Measurements from ENCODE around the gene FBN2.

The FBN2 gene

DNA sequence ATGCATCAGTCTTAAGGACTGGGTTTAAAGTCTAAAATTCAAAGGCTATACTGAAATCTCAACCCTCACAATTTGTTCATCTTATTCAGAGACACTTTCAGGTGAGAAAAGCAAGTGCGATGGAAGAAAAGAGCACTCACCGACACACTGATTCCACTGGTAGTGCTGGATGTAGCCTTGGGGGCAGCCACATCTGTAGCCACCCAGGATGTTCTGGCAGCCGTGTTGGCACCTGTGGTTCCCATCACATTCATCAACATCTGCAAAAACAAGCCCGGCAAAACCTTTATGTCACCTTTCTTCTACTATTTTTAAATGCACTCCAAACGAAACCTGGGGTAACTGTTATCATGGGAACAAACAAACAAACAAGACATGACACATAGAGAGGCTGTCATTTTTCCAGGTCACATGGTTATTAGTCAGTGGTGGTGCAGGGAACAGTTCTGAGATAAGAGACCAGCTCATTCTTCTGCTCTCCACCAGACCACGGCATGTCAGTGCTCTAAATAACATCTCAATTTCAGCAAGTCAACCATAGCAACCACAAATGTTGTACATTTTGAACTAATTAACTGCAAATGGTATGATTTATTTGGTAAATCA lies 266.1 kb downstream of the FBN2 start:
- no peaks in the 10 kb centered on the region for H3K27me3 ChIP-seq (ENCODE audit: control insufficient read depth, insufficient read depth, low read length)
- no peak overlapping the region for H3K27ac ChIP-seq (ENCODE audit: low read length)
- no peaks in the 10 kb centered on the region for H3K9me3 ChIP-seq (ENCODE audit: control insufficient read depth, insufficient read depth, low read length)
- peaks cover 1% of the 10 kb centered on the region; the same call in 1 of the 2 replicates for H3K4me1 ChIP-seq (ENCODE audit: control insufficient read depth, insufficient read depth, low read length)
- no peak for DNase-seq (ENCODE audit: low read depth, low spot score)
- H3K4me3 ChIP-seq (ENCODE audit: low read length), result no peak overlapping the region
- no CpG with 5 or more reads among the region's 6 CpGs for whole genome bisulfite sequencing (ENCODE audit: insufficient coverage, insufficient read length)
- H3K36me3 ChIP-seq (ENCODE audit: control insufficient read depth, insufficient read depth, low read length), result no peaks in the 10 kb centered on the region

DNA sequence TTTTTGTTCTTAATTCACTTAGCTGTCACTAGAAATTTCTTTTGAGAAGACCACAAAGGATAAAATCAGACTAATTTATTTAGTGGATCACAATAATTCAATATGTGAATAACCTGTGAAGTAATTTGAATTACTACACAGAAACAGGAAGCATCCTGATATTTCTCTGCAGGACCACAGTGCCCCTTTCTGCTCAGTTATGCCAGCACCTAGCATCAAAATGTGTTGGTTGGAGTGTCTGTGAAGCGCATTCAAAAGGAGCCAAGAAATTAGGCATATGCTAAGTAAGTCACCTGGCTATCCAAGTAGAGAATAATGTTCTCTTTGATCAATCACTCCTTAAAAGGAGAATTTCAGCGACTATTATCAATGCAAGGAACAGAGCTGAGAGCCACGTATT lies 267.0 kb downstream of the FBN2 start:
- no peak for DNase-seq (ENCODE audit: low read depth, low spot score)
- Histone ChIP-seq H3K4me1 (ENCODE audit: control insufficient read depth, insufficient read depth, low read length) (peaks cover 1% of the 10 kb centered on the region; the same call in 1 of the 2 replicates), H3K27me3 (ENCODE audit: control insufficient read depth, insufficient read depth, low read length) (no peaks in the 10 kb centered on the region), H3K27ac (ENCODE audit: low read length) (no peak overlapping the region), H3K9me3 (ENCODE audit: control insufficient read depth, insufficient read depth, low read length) (no peaks in the 10 kb centered on the region), H3K4me3 (ENCODE audit: low read length) (no peak overlapping the region), H3K36me3 (ENCODE audit: control insufficient read depth, insufficient read depth, low read length) (no peaks in the 10 kb centered on the region)
- WGBS (ENCODE audit: insufficient coverage, insufficient read length), result no CpG with 5 or more reads among the region's 3 CpGs

DNA sequence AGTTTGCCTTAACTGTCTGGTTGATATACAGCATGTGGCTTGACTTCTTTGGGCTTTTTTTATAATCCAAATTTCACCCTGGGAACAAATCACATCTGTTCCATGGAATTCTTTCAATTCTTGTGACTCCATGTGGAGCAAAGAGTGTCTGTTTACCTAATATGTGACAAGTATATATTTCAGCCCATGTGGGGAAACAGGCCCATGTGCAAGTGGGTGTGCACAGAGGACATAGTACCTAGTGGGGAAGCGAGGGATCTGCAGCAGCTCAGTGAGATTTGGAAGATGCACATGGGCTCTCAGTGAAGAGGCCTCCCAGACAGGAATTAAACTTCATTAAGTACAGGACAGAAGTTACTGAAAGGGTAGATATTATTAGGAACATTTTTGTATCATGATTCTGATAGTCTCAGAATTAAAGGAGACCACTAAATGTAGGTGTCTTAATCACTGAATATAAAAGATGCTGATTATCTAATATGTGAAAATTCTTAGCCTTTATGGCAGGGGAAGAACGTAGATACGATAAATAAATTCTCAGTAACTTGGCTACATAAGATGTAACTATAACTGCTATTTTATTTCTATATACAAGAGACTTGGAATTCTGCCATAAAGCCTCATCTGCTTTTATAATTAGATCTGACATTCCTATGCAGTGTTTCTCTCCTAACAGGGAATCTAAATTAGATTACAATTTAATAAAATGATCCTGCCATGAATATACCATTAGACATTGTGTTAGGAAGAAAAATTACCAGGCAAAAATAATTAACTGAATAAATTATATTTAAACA lies 273.3 kb downstream of the FBN2 start:
- no peaks in the 10 kb centered on the region for H3K9me3 ChIP-seq (ENCODE audit: control insufficient read depth, insufficient read depth, low read length)
- no CpG with 5 or more reads among the region's 3 CpGs for WGBS (ENCODE audit: insufficient coverage, insufficient read length)

DNA sequence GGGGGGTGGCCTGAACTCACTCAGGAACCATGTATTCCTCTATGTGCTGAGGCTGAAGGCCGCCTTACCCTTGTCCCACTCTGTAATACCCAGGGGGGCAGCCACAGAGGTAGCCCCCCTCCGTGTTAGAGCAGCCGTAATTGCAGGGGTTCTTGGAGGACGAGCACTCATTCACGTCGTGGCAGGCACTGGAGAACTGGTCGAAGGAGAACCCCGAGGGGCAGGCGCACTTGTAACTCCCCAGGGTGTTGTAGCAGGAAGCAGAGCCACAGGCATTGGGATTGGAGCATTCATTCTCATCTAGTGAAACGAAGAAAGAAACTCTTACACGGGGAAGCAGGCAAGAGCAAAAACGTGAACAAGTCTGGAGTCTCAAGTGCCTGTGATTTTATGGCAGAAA lies 274.7 kb downstream of the FBN2 start:
- Histone ChIP-seq H3K27ac (ENCODE audit: low read length) (no peak overlapping the region), H3K9me3 (ENCODE audit: control insufficient read depth, insufficient read depth, low read length) (no peaks in the 10 kb centered on the region), H3K4me1 (ENCODE audit: control insufficient read depth, insufficient read depth, low read length) (peaks cover 4% of the 10 kb centered on the region), H3K36me3 (ENCODE audit: control insufficient read depth, insufficient read depth, low read length) (no peaks in the 10 kb centered on the region), H3K27me3 (ENCODE audit: control insufficient read depth, insufficient read depth, low read length) (no peaks in the 10 kb centered on the region), H3K4me3 (ENCODE audit: low read length) (no peak overlapping the region)
- DNase-seq (ENCODE audit: low read depth, low spot score), result no peak
- no CpG with 5 or more reads among the region's 12 CpGs for WGBS (ENCODE audit: insufficient coverage, insufficient read length)

More for the DNA sequence above, 273.3 kb downstream of the FBN2 start:
- Histone ChIP-seq H3K36me3 (ENCODE audit: control insufficient read depth, insufficient read depth, low read length) (no peaks in the 10 kb centered on the region), H3K4me1 (ENCODE audit: control insufficient read depth, insufficient read depth, low read length) (peaks cover 4% of the 10 kb centered on the region), H3K27me3 (ENCODE audit: control insufficient read depth, insufficient read depth, low read length) (no peaks in the 10 kb centered on the region), H3K27ac (ENCODE audit: low read length) (no peak overlapping the region), H3K4me3 (ENCODE audit: low read length) (no peak overlapping the region)
- DNase-seq (ENCODE audit: low read depth, low spot score), result no peak

DNA sequence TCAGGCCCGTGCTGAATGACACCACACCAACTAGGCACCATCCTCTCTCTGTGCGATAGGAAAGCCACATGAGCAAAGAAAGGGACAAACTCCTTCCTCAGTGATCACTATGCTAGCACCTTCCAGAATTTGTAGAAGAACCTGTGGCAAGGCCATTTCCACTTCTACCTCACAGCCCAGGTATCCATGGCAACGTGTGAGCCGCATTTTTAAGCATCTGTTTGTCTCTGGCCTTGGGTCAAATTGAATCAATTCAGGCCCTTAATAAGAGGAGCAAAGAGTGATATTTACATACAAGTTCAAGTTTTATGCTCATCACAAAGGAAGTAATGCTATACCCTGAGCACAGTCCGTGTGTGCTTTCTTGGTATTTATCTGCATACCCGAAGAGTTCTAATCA lies 275.1 kb downstream of the FBN2 start:
- Histone ChIP-seq H3K27ac (ENCODE audit: low read length) (no peak overlapping the region), H3K27me3 (ENCODE audit: control insufficient read depth, insufficient read depth, low read length) (no peaks in the 10 kb centered on the region), H3K36me3 (ENCODE audit: control insufficient read depth, insufficient read depth, low read length) (no peaks in the 10 kb centered on the region), H3K4me3 (ENCODE audit: low read length) (no peak overlapping the region), H3K4me1 (ENCODE audit: control insufficient read depth, insufficient read depth, low read length) (peaks cover 4% of the 10 kb centered on the region), H3K9me3 (ENCODE audit: control insufficient read depth, insufficient read depth, low read length) (no peaks in the 10 kb centered on the region)
- WGBS (ENCODE audit: insufficient coverage, insufficient read length), result no CpG with 5 or more reads among the region's 6 CpGs
- DNase-seq (ENCODE audit: low read depth, low spot score), result no peak

DNA sequence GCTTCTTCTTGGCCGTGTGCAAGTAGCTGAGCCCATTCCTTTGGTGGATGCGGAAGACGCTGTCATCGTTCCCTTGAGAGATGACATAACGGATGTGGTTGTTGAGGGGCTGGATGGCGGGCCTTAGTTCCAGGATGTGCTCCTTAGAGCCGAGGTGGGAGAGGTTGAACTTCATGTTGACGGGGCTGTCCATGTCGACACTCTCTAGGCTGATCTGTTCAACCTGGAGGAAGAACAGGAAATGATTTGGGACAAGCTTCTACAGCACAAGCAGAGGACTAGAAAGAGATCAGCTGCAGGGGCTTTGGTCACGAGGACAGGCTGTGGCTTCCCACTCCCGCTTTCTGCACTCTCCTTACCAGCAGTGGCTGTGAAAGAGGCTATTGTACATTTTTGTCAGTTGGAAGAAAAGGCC lies 278.4 kb downstream of the FBN2 start:
- Histone ChIP-seq H3K9me3 (ENCODE audit: control insufficient read depth, insufficient read depth, low read length) (no peaks in the 10 kb centered on the region), H3K4me1 (ENCODE audit: control insufficient read depth, insufficient read depth, low read length) (peaks cover 4% of the 10 kb centered on the region), H3K4me3 (ENCODE audit: low read length) (no peak overlapping the region), H3K36me3 (ENCODE audit: control insufficient read depth, insufficient read depth, low read length) (no peaks in the 10 kb centered on the region), H3K27ac (ENCODE audit: low read length) (no peak overlapping the region), H3K27me3 (ENCODE audit: control insufficient read depth, insufficient read depth, low read length) (no peaks in the 10 kb centered on the region)
- no CpG with 5 or more reads among the region's 11 CpGs for WGBS (ENCODE audit: insufficient coverage, insufficient read length)
- DNase-seq (ENCODE audit: low read depth, low spot score), result no peak

DNA sequence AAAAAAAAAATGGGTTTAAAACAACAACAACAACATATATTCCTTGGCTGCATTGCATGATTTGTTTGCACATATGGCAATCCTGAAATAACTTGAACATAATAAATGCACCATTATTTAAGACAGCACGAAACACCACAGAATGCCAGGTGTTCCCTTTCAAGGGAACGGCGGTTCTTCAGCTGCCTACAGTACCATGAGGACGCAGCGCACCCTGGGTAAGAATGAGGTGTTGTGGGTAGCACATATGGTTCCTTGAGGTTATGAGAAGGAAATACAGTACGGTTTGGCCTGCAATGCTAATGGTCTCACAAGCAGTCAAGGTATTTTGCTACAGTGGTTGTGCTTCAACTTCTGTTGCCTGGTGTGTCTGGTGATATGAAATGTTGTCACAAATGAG lies 279.7 kb downstream of the FBN2 start:
- DNase-seq (ENCODE audit: low read depth, low spot score), result no peak
- H3K4me1 ChIP-seq (ENCODE audit: control insufficient read depth, insufficient read depth, low read length), result peaks cover 4% of the 10 kb centered on the region
- no peaks in the 10 kb centered on the region for H3K9me3 ChIP-seq (ENCODE audit: control insufficient read depth, insufficient read depth, low read length)
- no peaks in the 10 kb centered on the region for H3K36me3 ChIP-seq (ENCODE audit: control insufficient read depth, insufficient read depth, low read length)
- no peak overlapping the region for H3K27ac ChIP-seq (ENCODE audit: low read length)
- no peak overlapping the region for H3K4me3 ChIP-seq (ENCODE audit: low read length)
- no peaks in the 10 kb centered on the region for H3K27me3 ChIP-seq (ENCODE audit: control insufficient read depth, insufficient read depth, low read length)
- WGBS (ENCODE audit: insufficient coverage, insufficient read length), result no CpG with 5 or more reads among the region's 6 CpGs

DNA sequence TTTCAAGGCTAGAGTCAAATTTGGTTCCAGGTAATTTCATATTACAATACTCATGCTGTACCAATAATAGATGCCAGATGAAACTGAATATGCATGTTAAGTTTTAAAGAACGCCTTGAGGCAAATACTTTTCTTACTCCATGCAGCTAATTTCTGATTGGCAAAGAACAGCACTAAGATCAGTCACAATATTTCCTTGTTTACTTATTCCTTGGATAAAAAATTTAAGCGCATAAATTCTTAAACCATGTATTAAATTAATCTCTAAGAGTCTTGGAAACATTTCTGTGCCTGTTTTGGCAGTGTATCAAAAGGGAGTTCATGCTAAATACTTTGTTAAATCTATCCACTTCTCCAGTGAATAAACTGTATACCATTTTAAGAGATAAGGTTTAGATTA lies 281.0 kb downstream of the FBN2 start:
- no peaks in the 10 kb centered on the region for H3K4me1 ChIP-seq (ENCODE audit: control insufficient read depth, insufficient read depth, low read length)
- no peaks in the 10 kb centered on the region for H3K27me3 ChIP-seq (ENCODE audit: control insufficient read depth, insufficient read depth, low read length)
- H3K9me3 ChIP-seq (ENCODE audit: control insufficient read depth, insufficient read depth, low read length), result no peaks in the 10 kb centered on the region
- no peak for DNase-seq (ENCODE audit: low read depth, low spot score)
- no peaks in the 10 kb centered on the region for H3K36me3 ChIP-seq (ENCODE audit: control insufficient read depth, insufficient read depth, low read length)
- no peak overlapping the region for H3K4me3 ChIP-seq (ENCODE audit: low read length)
- no CpG with 5 or more reads among the region's 2 CpGs for WGBS (ENCODE audit: insufficient coverage, insufficient read length)
- no peak overlapping the region for H3K27ac ChIP-seq (ENCODE audit: low read length)

DNA sequence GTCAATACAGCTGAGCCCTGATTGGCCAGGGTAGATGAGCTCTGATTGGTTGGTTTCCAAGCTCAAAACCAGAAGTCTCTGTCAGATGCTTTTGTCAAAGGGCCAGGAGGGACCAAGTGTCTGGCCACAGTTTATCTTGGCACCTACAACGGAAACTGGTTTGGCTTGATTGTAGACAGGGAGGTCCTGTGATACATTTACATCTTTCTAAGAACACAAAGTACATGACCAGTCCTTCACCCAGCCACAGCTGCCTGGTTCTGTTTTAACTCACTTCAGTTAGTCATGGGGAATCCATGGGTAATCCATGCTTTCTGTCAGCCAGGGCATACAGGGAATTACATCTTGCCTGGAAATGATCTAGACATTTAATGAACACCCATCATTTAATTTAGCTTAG lies 283.3 kb downstream of the FBN2 start:
- H3K4me1 ChIP-seq (ENCODE audit: control insufficient read depth, insufficient read depth, low read length), result no peaks in the 10 kb centered on the region
- no peaks in the 10 kb centered on the region for H3K36me3 ChIP-seq (ENCODE audit: control insufficient read depth, insufficient read depth, low read length)
- no peak for DNase-seq (ENCODE audit: low read depth, low spot score)
- no peaks in the 10 kb centered on the region for H3K27me3 ChIP-seq (ENCODE audit: control insufficient read depth, insufficient read depth, low read length)
- WGBS (ENCODE audit: insufficient coverage, insufficient read length), result no CpG with 5 or more reads among the region's 1 CpG
- H3K27ac ChIP-seq (ENCODE audit: low read length), result no peak overlapping the region
- no peaks in the 10 kb centered on the region for H3K9me3 ChIP-seq (ENCODE audit: control insufficient read depth, insufficient read depth, low read length)
- H3K4me3 ChIP-seq (ENCODE audit: low read length), result no peak overlapping the region

DNA sequence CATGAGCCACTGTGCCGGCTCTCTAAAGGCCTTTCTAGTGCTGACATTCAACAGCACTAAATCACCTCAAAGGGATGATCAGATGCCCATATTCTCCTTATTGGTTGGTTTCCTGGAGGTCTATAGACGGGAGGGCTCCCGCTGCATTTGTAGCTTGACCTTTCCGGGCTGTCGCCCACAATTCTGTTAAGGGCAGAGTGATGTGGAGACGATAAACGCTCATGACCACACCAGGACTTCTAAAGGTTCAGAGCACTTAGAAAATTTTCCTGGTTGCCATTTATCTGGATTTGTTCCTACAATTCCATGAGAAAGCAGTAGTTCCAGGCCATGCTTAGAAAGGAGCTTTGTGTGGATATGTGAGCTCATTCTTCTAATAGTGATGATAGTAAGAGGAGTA lies 284.2 kb downstream of the FBN2 start:
- Histone ChIP-seq H3K4me1 (ENCODE audit: control insufficient read depth, insufficient read depth, low read length) (no peaks in the 10 kb centered on the region), H3K4me3 (ENCODE audit: low read length) (no peak overlapping the region), H3K9me3 (ENCODE audit: control insufficient read depth, insufficient read depth, low read length) (no peaks in the 10 kb centered on the region), H3K27ac (ENCODE audit: low read length) (no peak overlapping the region), H3K27me3 (ENCODE audit: control insufficient read depth, insufficient read depth, low read length) (no peaks in the 10 kb centered on the region), H3K36me3 (ENCODE audit: control insufficient read depth, insufficient read depth, low read length) (no peaks in the 10 kb centered on the region)
- WGBS (ENCODE audit: insufficient coverage, insufficient read length), result no CpG with 5 or more reads among the region's 7 CpGs
- DNase-seq (ENCODE audit: low read depth, low spot score), result no peak

DNA sequence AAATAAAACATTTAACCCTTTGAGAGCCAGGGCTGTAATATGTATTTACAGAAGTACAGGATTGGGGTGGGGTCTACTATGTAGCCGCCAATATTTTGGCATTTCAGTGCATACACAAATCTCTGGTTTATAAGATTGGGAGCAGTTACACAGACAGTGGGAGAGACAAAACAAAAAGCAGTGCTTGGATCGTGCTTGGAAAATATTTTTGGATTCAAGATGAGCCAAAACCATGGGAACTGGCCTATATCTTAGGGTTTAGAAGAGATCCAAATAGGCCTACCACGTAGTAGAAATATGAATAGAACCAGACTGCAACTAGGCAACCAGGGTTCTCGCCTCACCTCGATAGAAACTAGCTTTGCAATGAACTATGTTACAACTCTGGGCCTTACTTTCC lies 284.9 kb downstream of the FBN2 start:
- WGBS (ENCODE audit: insufficient coverage, insufficient read length), result no CpG with 5 or more reads among the region's 5 CpGs
- Histone ChIP-seq H3K4me3 (ENCODE audit: low read length) (no peak overlapping the region), H3K36me3 (ENCODE audit: control insufficient read depth, insufficient read depth, low read length) (no peaks in the 10 kb centered on the region), H3K27ac (ENCODE audit: low read length) (no peak overlapping the region), H3K27me3 (ENCODE audit: control insufficient read depth, insufficient read depth, low read length) (no peaks in the 10 kb centered on the region), H3K9me3 (ENCODE audit: control insufficient read depth, insufficient read depth, low read length) (no peaks in the 10 kb centered on the region), H3K4me1 (ENCODE audit: control insufficient read depth, insufficient read depth, low read length) (no peaks in the 10 kb centered on the region)
- no peak for DNase-seq (ENCODE audit: low read depth, low spot score)

Data from iPS DF 6.9 (cell line).